Myometrial cell (primary cell): Measurements from ENCODE around the gene HSD3B2. TPM values are rescaled to one million over a fixed set of nuclear protein-coding genes. Genes with fewer than 3 reads are reported as not detected.

Experiments
- total RNA-seq: library from RNA; depleted of rRNA; stranded (reverse); fragments of >200 nt; gene quantifications from 2 replicates; pipeline ENCODE4 v1.2.3, GENCODE V29; 2015

Gene HSD3B2
- not detected in 2 replicates for total RNA-seq

DNA sequence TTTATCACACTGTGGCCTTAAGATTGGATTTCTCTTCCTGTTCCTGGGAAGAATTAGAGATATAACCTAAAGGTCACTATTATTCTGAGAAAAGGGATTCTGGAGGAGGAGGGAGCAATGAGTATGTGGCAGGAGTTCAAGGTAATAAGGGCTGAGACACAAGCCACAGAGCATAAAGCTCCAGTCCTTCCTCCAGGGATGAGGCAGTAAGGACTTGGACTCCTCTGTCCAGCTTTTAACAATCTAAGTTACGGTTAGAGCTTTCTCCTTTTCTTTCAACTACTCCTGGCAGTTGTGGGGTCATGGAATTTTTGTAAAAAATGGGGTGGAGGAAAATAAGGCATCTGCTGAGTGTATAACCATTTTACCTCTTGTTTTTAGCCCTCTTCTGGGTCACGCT lies at the start of gene HSD3B2:
Gene HSD3B2, plus strand, starts transcription at position 201 of the 400 bp plus-strand sequence. CDS start 270 bp downstream, outside the sequence.

GRCh38 chr1:119368554-119368953 lies 46.4 kb upstream of the HSD3B2 start, which contains the start of gene HAO2:
Gene HAO2, plus strand, starts transcription at chr1:119368785. Its CDS starts 12,301 bp downstream, at chr1:119381086.

Other genes with a start within 250 kb of the HSD3B2 start
- gene HAO2, start 46.4 kb upstream of the HSD3B2 start, total RNA-seq: not detected in 2 replicates
- not detected in 2 replicates for gene HSD3B1, start 92.1 kb downstream of the HSD3B2 start, total RNA-seq
- 7.8 and 11.2 TPM in 2 replicates for gene ZNF697, start 233.1 kb downstream of the HSD3B2 start, total RNA-seq